Measurements from ENCODE around the gene XG.
"Not testable (repeated sequence)": the region's sequence is repeated elsewhere in the genome, so short reads cannot be mapped to it uniquely, and the experiment has no call there.

XG gene

DNA sequence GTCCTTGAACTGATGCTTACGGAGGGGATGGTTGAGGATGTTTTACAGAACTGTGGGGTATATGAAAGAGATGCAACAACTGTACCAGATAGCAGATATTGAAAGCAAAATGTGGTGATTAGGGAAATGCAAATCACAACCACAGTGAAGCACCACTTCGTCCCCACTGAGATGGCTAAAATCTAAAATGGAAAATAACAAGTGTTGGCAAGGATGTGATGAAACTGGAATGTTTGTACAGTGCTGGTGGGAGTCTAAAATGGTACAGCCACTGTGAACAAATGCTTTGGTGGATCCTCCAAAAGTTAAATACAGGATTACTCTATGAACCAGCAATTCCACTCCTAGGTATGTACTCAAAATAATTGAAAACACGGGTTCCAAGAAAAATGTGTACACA, 22.9 kb downstream of the XG start:
- in situ Hi-C loops (cut with MboI; ENCODE audit: low sequenced_read_pairs): no loop called here

DNA sequence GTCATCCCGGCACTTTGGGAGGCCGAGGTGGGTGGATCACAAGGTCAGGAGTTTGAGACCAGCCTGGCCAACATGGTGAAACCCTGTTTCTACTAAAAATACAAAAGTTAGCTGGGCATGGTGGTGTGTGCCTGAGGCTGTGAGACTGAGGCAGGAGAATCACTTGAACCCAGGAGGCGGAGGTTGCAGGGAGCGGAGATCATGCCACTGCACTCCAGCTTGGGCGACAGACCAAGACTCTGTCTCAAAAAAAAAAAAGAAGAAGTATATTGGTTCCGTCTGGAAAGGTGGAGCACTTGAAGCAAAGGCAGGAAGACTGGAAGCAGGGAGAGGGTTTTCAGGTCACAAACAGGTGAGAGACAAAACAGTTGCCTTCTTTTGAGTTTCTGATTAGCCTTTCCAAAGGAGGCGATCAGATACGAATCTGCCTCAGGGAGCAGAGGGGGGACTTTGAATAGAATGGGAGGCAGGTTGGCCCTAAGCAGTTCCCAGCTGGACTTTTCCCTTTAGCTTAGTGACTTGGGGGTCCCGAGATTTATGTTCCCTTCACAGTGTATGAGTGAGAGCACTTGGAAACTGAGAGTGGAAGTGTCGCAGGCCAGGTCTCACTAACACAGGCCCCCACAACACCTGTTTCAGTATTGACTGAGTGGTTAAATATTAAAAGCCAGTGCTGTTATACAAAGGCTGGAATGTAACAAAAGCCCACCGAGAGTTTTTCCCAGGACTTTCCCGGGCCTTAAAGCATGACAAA, 28.8 kb downstream of the XG start:
- in situ Hi-C loops (cut with MboI; ENCODE audit: low sequenced_read_pairs): not testable (repeated sequence)

DNA sequence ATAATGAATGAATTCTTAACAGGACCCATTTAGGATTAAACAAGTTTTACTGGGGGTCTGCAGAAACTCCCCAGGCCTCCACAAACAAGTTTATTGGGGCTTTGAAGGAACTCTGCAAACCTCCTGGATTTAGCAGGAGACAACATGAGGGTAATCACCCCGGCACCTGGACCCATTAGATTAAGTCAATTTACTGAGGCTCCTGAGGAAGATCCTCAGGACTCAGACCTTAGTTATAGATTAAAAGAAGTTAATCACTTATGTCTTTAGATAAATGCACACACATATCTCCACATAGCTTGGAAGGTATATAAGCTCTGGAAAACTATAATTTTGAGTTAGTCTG, 29.4 kb downstream of the XG start:
- in situ Hi-C loops (cut with MboI; ENCODE audit: low sequenced_read_pairs): no loop called here

- in situ Hi-C loops (cut with MboI; ENCODE audit: low sequenced_read_pairs): no loop called here
These were observed 29.9 kb downstream of the XG start for GRCh38 chrX:2781698-2782097.

DNA sequence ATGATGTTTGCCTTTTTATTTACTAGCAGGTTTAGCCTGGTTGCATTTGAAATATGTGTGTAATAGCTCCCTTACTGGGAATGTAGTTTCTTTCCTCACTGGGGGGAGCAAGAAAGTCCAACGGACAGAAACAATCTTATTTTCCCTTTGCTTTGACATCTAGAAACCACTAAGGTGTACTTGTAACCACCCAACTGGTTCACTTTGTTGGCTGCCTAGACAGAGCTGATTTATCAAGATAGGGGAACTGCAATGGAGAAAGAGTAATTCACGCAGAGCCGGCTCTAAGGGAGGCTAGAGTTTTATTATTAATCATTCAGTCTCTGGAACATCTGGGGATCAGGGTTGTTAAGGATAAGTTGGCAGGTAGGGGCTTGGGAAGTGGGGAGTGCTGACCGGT, 30.3 kb downstream of the XG start:
- in situ Hi-C loops (cut with MboI; ENCODE audit: low sequenced_read_pairs): no loop called here

DNA sequence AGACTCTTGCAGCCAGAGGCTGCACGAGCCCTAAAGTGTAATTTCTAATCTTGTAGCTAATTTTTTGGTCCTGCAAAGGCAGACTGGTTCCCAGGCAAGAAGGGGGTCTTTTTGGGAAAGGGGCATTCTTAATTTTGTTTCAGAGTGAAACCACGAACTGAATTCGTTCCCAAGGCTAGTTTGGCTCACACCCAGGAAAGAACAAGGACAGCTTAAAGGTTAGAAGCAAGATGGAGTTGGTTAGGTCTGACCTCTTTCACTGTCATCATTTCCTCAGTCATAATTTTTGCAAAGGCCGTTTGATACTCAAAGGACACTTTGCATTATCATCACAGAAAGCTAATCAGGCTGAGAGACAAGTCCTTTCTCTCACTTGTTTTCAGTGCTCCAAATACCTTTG, 30.9 kb downstream of the XG start:
- in situ Hi-C loops (cut with MboI; ENCODE audit: low sequenced_read_pairs): no loop called here

- in situ Hi-C loops (cut with MboI; ENCODE audit: low sequenced_read_pairs): no loop called here
These were observed 32.2 kb downstream of the XG start for GRCh38 chrX:2784026-2784425.

DNA sequence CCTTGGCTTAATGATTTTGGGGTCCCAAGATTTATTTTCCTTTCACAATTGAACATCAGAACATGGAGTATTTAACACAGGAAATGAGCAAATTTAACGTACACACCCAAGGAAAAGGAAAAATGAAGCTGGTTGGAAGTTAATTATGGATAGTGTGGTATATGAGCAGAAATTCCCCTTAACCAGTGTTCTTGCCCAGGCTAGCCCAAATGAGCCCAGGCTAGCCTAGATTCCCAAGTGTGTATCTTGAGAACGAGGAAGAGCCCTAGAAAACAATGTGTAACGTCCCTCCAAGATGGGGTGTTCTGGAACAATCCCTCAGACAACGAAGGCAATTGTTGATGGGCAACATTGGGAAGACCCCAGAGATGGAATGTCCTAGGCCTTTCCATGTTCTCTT, 33.7 kb downstream of the XG start:
- in situ Hi-C loops (cut with MboI; ENCODE audit: low sequenced_read_pairs): no loop called here

DNA sequence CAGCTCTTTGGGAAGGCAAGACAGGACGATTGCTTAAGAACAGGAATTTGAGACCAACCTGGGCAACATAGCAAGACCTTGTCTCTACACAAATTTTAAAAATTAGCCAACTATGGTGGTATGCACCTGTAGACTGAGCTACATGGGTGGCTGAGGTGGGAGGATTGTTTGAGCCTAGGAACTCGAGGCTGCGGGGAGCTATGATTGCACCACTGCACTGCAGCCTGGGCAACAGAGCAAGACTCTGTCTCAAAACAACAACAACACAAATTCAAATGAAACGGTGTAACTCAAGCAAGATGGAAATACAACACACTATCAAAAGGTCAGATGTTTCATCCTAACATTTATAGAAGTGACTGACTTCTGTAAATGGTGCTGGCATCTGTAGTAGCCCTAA, 37.1 kb downstream of the XG start:
- in situ Hi-C loops (cut with MboI; ENCODE audit: low sequenced_read_pairs): no loop called here

- in situ Hi-C loops (cut with MboI; ENCODE audit: low sequenced_read_pairs): no loop called here
These were observed 37.7 kb downstream of the XG start for GRCh38 chrX:2789569-2789968.

GRCh38 chrX:2793752-2794151, 41.9 kb downstream of the XG start:
- in situ Hi-C loops (cut with MboI; ENCODE audit: low sequenced_read_pairs): no loop called here

GRCh38 chrX:2794336-2794735, 42.5 kb downstream of the XG start:
- in situ Hi-C loops (cut with MboI; ENCODE audit: low sequenced_read_pairs): no loop called here

DNA sequence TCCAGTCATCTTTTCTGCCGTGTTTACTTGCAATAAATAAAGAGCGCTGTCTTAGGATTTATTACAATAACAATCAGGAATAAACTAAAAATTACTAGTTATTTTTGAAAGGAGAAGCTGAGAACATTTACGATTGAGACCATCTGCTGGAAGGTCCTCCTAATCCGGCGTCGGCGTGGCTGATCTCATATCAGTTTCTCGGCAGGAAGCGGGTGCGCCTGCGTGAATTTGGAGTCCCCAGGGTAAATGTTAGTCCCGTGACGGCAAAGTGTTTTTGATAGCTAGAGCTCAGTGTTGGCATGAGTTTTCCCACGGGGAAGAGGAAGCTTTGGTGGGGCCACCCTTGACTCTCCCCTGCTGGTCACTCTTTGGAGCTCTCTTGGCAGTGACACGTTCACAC, 45.0 kb downstream of the XG start:
- in situ Hi-C loops (cut with MboI; ENCODE audit: low sequenced_read_pairs): not testable (repeated sequence)

DNA sequence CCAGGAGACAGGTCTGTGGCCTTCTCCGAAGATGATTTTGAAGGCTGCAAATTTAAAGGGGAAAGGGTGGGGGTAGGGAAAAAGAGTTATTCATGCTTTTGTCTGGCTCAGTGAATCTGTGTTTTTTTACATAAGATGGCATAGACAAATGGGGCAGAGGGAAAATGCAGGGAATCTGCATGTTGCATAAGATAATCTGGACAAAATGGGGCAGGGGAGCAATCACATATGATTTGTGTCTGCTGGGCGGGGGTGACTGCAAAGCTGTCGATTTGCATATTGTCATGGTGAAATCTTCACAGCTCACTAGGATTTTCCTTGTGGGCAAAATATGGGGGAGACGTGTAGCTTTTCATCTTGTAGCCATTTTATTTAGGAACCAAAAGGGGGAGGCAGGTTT, 47.5 kb downstream of the XG start:
- in situ Hi-C loops (cut with MboI; ENCODE audit: low sequenced_read_pairs): no loop called here

- in situ Hi-C loops (cut with MboI; ENCODE audit: low sequenced_read_pairs): not testable (repeated sequence)
These were observed 48.1 kb downstream of the XG start for GRCh38 chrX:2799980-2800379.

DNA sequence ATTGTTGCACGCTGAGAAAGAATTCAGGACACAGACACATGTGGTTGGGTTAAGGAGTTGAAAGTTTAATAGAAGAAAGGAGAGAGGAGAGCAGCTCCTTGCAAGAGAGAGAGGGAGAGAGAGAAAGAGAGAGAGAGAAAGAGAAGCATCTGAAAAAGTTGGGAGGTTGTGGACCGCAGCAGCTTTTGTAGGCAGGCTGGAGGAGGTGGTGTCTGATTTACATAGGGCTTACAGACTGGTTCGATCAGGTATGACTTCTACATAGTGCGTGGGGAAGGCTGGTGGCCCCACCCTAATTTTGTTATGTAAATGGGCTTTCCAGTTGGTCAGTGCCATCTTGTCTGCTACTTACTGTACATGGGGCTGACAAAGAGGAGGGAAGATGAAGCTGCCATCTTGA, 49.4 kb downstream of the XG start:
- in situ Hi-C loops (cut with MboI; ENCODE audit: low sequenced_read_pairs): no loop called here

DNA sequence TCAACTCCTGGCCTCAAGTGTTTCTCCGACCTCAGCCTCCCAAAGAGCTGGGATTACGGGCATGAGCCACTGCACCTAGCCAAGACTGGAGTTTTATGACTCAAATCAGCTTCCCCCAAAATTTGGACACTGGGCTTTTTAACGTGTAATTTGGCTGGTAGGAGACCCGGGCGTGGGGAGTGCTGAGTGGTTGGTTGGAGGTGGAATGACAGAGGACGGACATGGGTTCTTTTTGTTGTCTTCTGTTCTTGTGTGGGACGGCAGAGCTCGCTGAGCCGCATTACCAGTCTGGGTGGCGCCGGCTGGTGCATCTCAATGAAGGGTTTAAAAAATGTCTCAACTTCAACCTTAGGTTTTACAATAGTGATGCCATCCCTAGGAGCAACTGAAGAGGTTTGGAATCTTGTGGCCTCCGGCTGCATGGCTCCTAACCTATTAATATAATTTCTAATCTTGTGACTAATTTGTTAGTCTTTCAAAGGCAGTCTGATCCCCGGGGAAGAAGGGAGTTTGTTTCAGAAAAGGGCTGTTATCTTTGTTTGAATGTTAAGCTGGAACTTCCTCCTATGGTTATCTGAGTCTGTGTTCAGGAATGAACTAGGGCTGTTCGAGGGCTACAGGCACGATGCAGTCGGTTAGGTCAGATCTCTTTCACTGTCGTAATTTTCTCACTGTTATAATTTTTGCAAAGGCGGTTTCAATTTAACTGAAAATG, 50.7 kb downstream of the XG start:
- in situ Hi-C loops (cut with MboI; ENCODE audit: low sequenced_read_pairs): not testable (repeated sequence)

GRCh38 chrX:2803486-2803885, 51.6 kb downstream of the XG start:
- in situ Hi-C loops (cut with MboI; ENCODE audit: low sequenced_read_pairs): not testable (repeated sequence)

DNA sequence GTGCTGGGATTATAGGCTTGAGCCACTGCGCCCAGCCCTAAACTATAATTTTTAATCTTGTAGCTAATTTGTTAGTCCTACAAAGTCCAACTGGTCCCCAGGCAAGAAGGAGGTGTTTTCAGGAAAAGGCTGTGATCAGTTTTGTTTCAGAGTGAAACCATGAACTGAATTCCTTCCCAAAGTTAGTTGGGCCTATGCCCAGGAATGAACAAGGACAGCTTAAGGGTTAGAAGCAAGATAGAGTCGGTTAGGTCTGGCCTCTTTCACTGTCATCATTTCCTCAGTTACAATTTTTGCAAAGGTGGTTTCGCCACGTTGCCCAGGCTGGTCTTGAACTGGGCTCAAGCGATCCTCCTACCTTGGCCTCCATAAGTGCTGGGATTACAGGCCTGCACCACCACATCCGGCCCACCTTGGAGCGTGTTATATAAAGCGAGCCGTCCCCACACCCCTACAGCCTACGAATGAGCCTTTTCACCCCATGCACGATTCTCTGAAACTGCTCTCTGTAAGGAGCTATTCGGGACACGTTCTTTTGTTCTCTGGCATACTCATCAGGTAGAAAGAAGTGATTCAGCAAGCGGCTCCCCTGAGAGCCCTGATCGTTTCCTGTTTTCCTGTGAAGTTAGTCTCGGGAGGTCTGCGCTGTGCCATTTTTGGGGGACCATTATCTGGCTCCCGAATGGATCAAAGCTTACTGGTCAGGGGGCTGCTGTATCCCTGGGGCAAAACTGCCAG, 52.4 kb downstream of the XG start:
- in situ Hi-C loops (cut with MboI; ENCODE audit: low sequenced_read_pairs): not testable (repeated sequence)

DNA sequence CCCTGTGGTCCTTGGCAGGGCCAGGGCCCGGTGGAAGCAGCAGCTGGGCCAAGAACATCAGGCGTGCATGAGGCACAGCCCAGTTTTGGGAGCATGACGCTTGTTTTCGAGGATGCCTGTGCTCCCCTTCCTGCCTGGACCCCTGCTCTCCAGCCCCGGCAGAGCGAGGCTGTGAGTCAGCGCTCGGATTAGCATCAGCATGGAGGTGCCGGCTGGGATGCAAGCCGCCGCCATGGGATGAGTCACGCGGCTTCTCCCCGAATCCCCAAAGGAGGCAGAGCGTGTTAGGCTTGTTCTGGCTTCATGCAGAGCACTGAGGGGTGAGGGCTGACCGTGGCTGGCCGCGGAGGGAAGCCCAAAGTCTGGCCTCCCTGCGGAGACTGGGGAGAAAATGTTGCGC, 53.0 kb downstream of the XG start:
- in situ Hi-C loops (cut with MboI; ENCODE audit: low sequenced_read_pairs): not testable (repeated sequence)

DNA sequence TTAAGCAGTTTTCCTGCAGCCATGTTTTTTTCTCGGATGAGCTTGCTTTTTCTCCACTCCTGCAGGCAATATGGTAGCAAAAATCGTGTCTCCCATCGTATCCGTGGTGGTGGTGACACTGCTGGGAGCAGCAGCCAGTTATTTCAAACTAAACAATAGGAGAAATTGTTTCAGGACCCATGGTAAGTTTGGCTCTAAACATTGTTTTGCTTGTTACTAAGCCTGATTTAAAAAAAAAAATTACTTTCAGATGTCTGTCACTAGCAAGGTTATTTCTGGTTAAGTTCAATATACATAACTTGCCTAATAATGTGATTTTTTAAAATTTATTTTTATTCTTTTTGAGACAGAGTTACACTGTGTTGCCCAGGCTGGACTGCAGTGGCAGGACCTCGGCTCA, 59.4 kb downstream of the XG start:
- in situ Hi-C loops (cut with MboI; ENCODE audit: low sequenced_read_pairs): no loop called here
